Breast epithelium (tissue), 3 donors: ENCODE measurements around the gene PTPRF.

Experiments used
- CTCF ChIP-seq, 3 donors: fragments of 450-650 bp; IDR thresholded peaks; one replicate each; pipeline ENCODE4 v1.5.1; 2016 to 2017; ENCODE audit warnings: antibody characterized with exemption in 3 of 3, mild to moderate bottlenecking in 3 of 3, moderate library complexity in 3 of 3
- POLR2A ChIP-seq: fragments of 450-650 bp; IDR thresholded peaks from one replicate; pipeline ENCODE4 v1.6.1; 2016; ENCODE audit warnings: antibody characterized with exemption, mild to moderate bottlenecking, moderate library complexity
- POLR2AphosphoS5 ChIP-seq, 3 donors: sonication (generic); formaldehyde crosslinking; IDR thresholded peaks; one replicate each; pipeline ENCODE4 v1.6.1; 2017; ENCODE audit warnings: antibody characterized with exemption in 3 of 3

GRCh38 chr1:43545339-43545694 lies 14.6 kb downstream of the PTPRF start:
- TF ChIP-seq CTCF (IDR thresholded peaks at IDR 0.05) (no peak), POLR2A (no peak), POLR2AphosphoS5 (IDR thresholded peaks at IDR 0.05) (no peak)
